Measurements from ENCODE around the gene PEAK1.

DNA sequence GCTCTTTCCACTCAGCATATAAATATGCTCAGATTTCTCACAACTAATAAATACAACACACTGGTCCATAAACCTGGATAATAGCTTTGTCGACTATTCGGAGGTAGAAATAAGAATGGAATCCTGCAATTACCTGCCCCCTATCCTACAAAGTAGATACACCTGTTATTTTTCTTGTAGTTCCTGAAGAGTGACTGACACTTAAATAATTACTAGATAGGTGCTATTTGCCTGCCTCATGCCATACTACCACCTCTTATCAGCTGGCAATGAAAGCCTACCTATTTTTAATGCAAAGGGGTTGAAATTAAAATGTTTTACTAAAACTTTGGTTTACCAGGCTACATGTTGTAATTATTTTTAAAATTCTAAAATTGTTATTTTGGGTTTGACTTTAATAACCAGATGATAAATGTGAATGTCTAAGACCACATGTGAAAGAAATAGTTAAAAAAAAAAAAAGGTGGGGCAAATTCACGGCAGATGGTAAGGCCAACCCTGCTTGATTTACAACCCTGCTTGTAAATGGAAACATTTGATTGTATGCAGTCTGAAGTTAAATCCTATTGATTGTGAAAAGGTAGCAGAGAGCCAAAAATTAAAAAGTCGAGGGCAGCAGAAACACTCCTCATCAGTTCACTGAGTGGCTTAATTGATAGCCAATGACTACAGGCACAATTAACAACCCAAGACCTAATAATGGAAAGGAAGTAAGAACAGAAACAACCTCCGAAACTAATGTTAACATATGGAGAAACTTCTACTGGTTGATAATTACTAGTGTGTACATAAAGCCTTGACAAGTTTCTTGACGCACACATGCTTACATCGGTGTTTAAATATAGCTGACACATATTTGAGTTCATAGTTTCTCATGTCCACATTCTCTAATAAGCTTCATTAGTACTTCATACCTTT is 8.9 kb downstream of the PEAK1 start:
- TF ChIP-seq, protein P1, sequence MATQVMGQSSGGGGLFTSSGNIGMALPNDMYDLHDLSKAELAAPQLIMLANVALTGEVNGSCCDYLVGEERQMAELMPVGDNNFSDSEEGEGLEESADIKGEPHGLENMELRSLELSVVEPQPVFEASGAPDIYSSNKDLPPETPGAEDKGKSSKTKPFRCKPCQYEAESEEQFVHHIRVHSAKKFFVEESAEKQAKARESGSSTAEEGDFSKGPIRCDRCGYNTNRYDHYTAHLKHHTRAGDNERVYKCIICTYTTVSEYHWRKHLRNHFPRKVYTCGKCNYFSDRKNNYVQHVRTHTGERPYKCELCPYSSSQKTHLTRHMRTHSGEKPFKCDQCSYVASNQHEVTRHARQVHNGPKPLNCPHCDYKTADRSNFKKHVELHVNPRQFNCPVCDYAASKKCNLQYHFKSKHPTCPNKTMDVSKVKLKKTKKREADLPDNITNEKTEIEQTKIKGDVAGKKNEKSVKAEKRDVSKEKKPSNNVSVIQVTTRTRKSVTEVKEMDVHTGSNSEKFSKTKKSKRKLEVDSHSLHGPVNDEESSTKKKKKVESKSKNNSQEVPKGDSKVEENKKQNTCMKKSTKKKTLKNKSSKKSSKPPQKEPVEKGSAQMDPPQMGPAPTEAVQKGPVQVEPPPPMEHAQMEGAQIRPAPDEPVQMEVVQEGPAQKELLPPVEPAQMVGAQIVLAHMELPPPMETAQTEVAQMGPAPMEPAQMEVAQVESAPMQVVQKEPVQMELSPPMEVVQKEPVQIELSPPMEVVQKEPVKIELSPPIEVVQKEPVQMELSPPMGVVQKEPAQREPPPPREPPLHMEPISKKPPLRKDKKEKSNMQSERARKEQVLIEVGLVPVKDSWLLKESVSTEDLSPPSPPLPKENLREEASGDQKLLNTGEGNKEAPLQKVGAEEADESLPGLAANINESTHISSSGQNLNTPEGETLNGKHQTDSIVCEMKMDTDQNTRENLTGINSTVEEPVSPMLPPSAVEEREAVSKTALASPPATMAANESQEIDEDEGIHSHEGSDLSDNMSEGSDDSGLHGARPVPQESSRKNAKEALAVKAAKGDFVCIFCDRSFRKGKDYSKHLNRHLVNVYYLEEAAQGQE (IDR thresholded peaks at IDR 0.05; ENCODE audit: unreplicated experiment): no peak
- TF ChIP-seq, protein P2, sequence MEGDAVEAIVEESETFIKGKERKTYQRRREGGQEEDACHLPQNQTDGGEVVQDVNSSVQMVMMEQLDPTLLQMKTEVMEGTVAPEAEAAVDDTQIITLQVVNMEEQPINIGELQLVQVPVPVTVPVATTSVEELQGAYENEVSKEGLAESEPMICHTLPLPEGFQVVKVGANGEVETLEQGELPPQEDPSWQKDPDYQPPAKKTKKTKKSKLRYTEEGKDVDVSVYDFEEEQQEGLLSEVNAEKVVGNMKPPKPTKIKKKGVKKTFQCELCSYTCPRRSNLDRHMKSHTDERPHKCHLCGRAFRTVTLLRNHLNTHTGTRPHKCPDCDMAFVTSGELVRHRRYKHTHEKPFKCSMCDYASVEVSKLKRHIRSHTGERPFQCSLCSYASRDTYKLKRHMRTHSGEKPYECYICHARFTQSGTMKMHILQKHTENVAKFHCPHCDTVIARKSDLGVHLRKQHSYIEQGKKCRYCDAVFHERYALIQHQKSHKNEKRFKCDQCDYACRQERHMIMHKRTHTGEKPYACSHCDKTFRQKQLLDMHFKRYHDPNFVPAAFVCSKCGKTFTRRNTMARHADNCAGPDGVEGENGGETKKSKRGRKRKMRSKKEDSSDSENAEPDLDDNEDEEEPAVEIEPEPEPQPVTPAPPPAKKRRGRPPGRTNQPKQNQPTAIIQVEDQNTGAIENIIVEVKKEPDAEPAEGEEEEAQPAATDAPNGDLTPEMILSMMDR (conservative IDR thresholded peaks at IDR 0.05; ENCODE audit: low read depth in 2 of 2): no peak
- TF ChIP-seq POLR2AphosphoS5 (IDR thresholded peaks at IDR 0.05; ENCODE audit: low read depth) (no peak), CREB1 (CRISPR knock-in tag; IDR thresholded peaks at IDR 0.05; ENCODE audit: low read depth) (no peak), NANOG (IDR thresholded peaks at IDR 0.05; ENCODE audit: borderline replicate concordance) (no peak), EZH2 (IDR thresholded peaks at IDR 0.05; ENCODE audit: low read depth, unreplicated experiment) (no peak), EZH2phosphoT487 (IDR thresholded peaks at IDR 0.05; ENCODE audit: unreplicated experiment) (no peak), JUNB (IDR thresholded peaks at IDR 0.05; ENCODE audit: unreplicated experiment) (no peak), STAT1 (IDR thresholded peaks at IDR 0.05; ENCODE audit: unreplicated experiment) (no peak), ZNF331 (CRISPR knock-in tag; IDR thresholded peaks at IDR 0.05; ENCODE audit: low read depth) (no peak), ZNF114 (CRISPR knock-in tag; IDR thresholded peaks at IDR 0.05) (no peak)
- TF ChIP-seq, protein P3, sequence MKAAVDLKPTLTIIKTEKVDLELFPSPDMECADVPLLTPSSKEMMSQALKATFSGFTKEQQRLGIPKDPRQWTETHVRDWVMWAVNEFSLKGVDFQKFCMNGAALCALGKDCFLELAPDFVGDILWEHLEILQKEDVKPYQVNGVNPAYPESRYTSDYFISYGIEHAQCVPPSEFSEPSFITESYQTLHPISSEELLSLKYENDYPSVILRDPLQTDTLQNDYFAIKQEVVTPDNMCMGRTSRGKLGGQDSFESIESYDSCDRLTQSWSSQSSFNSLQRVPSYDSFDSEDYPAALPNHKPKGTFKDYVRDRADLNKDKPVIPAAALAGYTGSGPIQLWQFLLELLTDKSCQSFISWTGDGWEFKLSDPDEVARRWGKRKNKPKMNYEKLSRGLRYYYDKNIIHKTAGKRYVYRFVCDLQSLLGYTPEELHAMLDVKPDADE (IDR thresholded peaks at IDR 0.05): no peak
- TF ChIP-seq, protein P4, sequence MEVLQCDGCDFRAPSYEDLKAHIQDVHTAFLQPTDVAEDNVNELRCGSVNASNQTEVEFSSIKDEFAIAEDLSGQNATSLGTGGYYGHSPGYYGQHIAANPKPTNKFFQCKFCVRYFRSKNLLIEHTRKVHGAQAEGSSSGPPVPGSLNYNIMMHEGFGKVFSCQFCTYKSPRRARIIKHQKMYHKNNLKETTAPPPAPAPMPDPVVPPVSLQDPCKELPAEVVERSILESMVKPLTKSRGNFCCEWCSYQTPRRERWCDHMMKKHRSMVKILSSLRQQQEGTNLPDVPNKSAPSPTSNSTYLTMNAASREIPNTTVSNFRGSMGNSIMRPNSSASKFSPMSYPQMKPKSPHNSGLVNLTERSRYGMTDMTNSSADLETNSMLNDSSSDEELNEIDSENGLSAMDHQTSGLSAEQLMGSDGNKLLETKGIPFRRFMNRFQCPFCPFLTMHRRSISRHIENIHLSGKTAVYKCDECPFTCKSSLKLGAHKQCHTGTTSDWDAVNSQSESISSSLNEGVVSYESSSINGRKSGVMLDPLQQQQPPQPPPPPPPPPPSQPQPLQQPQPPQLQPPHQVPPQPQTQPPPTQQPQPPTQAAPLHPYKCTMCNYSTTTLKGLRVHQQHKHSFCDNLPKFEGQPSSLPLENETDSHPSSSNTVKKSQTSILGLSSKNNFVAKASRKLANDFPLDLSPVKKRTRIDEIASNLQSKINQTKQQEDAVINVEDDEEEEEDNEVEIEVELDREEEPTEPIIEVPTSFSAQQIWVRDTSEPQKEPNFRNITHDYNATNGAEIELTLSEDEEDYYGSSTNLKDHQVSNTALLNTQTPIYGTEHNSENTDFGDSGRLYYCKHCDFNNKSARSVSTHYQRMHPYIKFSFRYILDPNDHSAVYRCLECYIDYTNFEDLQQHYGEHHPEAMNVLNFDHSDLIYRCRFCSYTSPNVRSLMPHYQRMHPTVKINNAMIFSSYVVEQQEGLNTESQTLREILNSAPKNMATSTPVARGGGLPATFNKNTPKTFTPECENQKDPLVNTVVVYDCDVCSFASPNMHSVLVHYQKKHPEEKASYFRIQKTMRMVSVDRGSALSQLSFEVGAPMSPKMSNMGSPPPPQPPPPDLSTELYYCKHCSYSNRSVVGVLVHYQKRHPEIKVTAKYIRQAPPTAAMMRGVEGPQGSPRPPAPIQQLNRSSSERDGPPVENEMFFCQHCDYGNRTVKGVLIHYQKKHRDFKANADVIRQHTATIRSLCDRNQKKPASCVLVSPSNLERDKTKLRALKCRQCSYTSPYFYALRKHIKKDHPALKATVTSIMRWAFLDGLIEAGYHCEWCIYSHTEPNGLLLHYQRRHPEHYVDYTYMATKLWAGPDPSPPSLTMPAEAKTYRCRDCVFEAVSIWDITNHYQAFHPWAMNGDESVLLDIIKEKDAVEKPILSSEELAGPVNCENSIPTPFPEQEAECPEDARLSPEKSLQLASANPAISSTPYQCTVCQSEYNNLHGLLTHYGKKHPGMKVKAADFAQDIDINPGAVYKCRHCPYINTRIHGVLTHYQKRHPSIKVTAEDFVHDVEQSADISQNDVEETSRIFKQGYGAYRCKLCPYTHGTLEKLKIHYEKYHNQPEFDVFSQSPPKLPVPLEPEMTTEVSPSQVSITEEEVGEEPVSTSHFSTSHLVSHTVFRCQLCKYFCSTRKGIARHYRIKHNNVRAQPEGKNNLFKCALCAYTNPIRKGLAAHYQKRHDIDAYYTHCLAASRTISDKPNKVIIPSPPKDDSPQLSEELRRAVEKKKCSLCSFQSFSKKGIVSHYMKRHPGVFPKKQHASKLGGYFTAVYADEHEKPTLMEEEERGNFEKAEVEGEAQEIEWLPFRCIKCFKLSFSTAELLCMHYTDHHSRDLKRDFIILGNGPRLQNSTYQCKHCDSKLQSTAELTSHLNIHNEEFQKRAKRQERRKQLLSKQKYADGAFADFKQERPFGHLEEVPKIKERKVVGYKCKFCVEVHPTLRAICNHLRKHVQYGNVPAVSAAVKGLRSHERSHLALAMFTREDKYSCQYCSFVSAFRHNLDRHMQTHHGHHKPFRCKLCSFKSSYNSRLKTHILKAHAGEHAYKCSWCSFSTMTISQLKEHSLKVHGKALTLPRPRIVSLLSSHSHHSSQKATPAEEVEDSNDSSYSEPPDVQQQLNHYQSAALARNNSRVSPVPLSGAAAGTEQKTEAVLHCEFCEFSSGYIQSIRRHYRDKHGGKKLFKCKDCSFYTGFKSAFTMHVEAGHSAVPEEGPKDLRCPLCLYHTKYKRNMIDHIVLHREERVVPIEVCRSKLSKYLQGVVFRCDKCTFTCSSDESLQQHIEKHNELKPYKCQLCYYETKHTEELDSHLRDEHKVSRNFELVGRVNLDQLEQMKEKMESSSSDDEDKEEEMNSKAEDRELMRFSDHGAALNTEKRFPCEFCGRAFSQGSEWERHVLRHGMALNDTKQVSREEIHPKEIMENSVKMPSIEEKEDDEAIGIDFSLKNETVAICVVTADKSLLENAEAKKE (CRISPR knock-in tag; IDR thresholded peaks at IDR 0.05): no peak
